T-helper 2 cell (primary cell): ENCODE measurements around the gene UBE2QL1.

Experiments used
- DNase-seq, 5 experiments: peaks; one replicate each; pipeline versions ENCODE4 v3.0.0 to v3.0.0-alpha.2; 2012 to 2022

UBE2QL1 gene

DNA sequence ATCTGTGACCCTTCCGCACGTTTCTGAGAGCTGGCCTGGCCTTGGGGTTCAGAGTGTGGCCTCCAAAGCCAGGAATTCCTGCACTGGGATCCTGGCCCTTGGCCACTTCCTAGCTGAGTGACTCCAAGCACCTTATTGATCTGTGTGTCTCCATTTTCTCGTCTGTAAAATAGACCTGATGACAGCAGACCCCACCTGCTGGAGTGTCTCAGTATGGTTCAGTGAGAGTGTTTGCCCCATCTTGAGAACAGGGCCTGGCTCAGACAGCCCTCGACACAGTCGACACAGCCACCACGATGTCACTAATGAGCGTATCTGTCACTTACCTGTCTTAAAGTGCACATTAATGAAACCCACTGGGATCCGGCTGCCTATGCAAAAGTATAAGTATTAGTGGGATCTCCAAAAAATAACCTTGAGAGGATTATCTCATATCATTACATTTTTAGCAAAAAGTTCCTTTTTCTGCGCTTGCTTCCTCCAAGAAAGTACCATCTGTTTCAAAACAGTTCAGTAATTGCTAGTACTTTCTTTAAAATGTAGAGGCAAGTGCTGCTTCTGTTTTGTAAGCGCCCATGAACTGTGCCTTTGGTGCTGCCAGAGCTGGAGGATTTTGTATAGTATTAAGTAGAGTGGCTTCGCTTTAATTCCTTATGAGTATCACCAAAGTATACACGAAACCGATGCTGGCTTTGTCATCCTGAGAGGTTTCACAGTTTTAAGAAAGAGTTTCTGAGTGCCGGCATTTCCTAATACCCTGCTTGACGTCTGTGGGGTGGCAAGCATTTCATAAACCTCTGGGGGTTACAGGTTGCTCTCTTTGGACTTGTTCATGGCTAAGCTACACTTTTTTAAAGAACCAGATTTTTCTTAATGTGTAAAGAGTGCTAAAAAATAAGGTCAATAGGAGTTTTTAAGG is 31.7 kb downstream of the UBE2QL1 start:
- peak in 1 of 5 experiments; percentile 23 for DNase-seq

DNA sequence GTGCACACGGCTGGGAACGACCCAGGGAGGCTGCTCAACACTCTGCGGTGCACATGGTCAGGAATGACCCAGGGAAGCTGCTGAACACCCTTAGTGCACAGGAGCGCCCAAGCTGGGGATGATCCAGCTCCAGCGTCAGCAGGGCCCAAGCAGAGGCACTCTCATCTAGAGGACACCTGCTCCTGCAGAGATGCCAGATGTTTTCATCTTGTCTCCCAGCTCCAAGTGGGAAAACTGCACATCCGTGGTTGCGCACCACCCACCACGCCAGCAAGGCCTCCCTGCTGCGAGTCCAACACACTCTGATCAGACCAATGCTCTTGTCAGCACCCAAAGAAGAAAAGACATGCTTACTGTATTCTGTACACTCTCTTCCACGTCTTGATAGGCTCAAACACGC is 34.1 kb downstream of the UBE2QL1 start:
- DNase-seq = no peak

DNA sequence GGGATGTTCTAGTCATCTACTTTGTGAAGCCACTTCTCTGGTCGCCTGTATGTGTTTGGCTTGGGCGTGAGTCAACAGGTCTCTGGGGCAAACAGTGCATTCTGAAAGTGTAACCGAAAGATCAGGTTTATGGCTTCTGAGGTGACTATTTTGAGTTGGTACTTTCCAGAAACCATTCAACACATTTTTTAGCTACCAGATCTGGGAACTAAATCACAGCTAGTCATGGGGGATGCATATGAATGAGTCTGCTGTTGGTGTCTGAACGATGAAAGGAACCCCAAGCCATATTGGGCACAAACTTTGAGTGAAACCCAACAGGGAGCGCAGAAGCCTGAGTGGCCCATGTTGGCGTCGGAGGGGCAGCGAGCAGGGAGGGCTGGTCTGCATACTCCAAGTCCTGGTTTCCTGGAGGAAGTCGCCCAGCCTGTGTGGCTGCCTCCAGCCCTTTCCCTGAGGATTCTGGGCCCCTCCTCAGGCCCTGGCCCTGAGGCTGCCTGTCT is 35.3 kb downstream of the UBE2QL1 start:
- DNase-seq = peak in 1 of 5 experiments; percentile 67

DNA sequence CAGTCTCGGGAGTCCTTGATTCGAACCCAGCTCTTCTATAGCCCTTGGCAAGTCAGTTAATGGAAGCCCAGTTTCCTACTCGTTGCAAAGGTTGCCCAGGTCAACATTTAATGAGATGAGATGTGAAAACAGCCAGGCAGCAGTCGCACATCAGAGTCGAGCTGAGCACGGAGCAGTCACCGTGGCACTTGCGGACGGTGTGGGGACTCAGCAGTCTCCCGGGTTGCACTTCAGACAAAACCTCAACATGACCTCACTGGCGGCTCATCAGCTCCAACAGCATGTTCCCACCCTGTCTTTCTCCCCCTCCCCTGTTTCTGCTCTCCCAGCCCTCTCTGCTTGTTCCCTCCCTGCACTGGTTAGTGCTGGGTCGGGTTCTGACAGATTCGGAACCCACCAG is 35.8 kb downstream of the UBE2QL1 start:
- no peak for DNase-seq

DNA sequence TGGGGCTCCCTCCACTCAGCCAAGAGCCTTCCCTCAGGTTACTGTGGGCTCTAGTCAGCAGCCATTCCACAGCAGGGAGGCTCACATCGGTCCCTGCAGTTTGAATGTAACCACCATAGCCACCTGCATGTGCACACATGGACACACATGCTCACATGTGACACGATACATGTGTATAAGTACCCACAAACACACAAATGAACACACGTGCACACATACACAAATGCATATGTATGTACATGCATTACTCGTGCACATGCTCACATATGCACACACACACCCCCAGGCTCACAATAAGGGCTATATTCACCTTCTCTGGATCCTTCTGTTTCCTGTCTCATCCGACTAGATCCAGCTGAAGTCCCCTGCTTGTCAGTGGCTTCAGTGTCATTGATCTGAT is 36.2 kb downstream of the UBE2QL1 start:
- no peak for DNase-seq

DNA sequence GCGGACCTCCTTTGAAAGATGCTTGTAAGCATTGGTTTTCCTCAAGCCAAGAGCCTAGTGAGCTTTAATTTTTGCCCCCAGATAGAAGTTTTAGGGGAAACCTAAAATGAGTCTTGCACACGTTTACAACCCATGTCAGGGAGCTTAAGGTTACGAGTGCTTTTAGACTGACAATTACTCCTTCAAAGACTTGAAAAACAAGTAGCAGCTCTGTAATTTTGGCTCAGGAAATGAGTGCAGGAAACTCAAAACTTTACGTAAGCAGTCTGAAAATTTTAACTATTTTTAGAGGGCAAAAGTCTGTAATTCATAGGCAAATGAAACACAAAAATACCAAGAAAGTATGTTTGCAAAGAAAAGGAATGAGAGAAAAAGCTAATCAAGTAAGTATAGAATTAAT is 36.8 kb downstream of the UBE2QL1 start:
- DNase-seq = no peak

DNA sequence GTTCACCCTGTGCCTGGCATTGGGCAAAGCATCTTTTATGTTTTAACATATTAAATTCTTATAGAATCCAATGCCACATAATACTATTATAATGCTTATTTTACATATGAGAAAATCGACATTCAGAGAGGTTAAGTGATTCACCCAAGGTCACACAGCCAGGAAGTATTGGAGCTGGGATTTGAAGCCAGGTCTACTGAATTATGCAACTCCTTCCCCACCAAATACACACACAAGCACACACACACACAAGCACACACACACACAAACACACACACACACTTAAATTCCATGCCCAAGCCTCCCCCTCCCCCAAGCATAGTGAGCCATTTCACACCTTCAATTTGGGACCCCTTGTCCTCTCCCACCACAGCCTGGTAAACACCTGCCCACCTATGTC is 37.4 kb downstream of the UBE2QL1 start:
- no peak for DNase-seq

DNA sequence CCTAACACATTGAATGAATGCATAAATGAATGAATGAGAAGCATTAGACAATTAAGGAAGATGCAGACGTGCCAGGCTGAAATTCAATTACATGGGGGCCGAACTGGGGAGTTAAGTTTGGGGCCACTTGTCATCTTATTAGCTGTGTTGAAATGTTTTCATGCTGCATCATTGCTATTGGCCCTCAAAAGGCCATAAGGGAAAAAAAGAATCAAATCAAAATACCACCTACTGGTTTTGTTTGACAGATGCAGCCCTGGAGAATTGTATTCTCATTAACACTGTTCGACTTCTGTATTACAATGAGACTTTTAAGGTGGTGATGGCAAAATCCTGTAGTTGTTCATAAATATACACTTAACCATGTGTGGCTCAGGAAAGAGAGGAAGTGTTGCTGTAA is 38.4 kb downstream of the UBE2QL1 start:
- no peak for DNase-seq

DNA sequence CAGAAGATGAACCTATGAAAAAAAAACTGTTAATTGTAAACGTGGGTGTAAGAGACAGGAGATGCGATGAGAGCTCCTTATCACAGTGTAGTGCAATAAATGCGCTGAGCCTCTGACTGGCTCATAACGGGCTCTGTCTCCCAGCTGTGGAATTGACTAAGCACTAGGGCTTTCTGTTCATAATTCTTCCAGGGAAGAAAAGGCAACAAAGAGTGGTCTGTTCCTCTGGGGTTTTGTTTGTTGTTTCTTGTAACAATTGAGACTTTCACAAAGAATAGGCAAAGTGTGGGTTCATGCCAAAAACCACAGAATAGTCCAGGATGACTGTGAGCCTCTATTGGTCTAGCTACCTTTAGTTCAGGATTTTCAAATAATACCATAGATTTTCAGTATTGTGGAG is 39.4 kb downstream of the UBE2QL1 start:
- no peak for DNase-seq

DNA sequence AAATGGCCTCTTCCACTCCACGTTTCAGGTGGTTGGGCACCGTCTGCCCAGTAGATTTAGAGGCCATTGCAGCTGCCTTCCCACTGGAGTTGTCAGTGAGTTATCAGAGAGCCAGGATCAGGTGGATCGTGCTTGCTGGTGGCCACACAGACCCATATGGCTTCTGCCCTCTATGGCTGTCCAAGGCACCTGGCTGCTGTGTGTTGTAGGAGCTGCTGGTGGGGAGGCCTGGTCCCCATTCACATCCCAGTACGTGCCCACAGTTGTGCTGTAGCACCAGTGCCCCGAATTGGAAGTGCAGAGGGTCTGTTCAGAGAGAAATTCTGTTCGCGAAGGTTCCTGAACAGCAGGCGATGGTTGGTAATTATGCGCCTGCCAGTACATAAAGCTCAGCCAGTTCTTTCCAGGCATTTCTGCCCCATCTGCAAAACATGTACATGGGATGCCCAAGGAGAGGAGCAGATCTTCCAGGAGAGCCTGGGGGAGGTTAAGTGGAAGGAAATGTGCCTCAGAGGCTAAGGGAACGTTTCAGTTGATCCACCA is 41.1 kb downstream of the UBE2QL1 start:
- DNase-seq = no peak

DNA sequence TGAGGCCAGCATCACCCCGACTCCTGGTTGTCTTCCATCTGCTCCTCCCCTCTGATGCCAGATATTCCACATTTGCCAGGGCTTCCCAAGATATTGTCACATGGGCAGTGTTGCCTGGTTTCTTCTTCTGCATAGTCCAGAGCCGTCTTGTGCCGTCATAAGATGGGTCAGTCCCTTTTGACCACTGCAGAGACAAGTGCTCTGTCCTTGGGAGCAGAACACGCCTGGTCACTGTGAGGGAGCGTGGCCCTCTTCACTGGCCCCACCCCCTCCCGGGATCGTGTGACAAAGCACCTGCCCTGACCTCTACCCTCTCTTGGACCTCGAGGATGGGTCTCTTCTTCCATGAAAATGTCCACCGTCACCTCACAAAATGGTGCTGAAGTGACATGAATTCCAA is 41.6 kb downstream of the UBE2QL1 start:
- no peak for DNase-seq

DNA sequence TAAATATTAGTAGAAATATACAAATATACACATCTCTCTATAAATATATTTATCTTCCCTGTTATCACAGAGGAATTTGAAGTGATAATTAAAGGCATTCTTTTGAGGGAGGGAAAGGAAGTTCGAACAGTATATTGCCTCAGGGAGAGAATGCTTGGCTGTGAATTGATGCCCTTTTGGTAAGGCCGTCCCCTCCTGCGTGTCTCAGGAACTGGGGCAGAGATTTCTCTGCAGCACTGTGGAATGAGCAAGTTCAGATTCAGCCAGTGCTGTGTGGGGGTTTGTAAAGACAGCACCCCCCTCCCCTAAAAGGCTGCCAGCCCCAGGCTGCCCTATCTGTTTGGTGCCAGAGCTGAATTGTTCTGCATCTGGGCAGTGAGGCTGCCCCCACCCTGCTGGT is 42.0 kb downstream of the UBE2QL1 start:
- no peak for DNase-seq

DNA sequence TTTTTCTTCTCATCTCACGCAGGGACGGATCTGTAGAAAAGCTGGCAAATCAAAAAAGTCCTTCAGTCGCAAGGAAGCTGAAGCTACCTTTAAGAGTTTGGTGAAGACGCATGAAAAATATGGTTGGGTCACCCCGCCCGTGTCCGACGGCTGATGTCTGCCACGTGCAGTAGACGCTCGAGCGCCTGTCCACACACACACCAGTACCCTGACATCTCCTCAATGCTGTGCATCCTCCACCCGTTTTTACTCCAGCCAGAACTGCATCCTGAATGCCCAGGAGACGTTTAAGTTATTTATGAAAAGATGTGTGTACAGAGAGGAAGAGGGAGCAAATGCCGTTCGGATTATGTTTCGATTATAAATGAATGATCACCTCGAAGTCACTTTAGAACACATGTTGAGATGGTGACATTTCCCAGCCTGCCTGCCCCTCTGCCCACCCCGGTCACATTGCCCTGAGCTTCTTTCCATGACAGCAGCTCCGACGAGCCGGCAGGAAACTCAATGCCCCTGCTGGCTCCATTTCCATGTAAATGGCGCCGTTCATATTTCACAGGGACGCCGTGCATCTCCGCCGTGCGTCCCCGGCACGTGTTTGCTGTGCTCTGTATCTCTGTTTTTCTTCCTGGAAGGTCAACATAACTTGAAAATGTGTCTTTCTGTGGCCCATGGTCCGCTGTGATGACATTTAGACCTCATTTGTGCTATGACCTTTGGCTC is 42.7 kb downstream of the UBE2QL1 start:
- no peak for DNase-seq

DNA sequence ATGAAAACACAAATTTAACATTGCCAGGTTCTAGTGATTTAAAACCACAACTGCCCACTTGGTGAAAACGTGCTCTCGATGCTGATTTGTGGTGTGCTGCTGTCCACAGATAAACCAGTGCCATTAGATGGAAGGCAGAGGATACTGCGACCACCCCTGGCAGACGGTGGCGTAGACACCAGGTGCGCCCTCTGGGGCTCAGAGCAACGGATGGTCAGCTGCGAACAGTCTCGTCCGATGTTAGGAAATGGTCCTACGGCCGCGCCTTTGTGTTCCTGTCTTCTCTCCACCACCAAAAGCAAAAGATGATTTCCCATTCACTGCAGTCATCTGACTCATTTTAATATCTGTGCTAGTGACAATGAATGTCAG is 43.2 kb downstream of the UBE2QL1 start:
- DNase-seq = no peak

DNA sequence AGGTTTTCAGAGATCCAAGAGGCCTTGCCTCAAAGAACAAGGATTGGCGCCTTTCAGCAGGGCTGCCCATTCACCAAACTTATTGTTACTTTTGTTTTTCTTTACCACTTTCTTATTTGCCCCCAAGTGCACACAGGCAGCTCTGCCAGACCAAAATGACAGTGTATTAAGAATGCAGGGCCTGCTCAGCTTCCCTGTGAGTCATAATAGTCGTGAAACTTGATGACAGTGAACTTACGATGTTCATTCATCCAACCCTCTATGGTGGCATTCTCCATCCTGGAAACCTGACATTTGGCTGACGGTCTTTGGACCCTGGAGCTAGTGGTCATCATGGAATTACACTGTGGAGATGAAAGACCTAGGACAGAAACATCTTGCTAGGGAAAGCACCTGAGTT is 44.3 kb downstream of the UBE2QL1 start:
- peak in 1 of 5 experiments; percentile 45 for DNase-seq

DNA sequence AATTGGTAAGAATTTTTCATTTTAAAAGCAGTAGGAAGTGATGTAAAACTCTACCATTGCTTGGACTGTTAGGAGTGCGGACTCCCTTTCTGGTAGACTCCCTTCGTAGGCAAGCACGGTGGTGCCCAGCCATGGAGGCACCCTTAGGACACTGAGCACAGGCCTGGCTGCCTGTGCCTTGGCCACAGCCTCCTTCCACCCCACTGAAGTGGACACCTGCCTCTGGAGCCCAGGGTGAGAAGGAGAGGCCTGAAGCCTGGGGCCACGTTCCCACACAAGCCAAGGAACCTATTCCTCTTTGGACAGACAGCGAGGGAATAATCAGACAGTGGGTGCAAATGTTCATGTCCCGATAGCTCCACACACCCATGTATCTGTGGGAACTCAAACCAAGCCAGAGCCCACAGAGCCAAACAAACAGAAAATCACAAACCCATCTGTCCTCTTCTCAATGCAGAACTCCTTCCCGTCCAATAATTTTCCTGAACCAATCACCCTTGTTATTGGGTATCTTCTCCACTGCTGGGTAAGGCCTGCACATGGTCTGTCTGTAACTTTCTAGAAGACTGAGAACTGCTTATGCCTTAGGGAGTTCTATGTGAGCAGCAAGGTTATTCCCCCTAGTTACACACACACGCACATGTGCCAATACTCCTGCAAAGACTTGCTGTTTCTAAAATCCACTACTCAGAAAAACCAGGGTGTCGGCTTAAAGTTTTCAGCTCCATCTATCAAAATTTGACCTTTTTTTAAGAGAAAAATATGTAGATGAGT is 45.2 kb downstream of the UBE2QL1 start:
- DNase-seq = no peak

DNA sequence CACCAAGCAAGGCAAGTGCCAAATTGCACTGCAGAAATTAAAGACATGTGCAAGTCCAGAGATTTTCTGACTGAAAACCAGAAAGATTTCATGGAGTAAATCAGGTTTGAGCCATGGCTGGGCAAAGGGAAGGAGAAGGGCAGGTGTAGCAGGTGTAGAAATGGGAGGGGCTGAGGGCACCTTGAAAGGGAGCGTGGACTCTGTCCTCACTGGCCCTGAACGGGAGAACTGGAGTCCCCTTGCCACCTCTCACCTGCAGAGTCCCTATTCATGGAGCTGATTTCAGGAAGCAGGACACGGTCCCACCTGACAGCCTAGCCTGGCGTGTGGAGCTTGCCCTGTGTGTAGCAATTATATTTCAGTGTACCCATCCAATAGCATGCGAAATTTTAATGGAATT is 46.3 kb downstream of the UBE2QL1 start:
- no peak for DNase-seq

DNA sequence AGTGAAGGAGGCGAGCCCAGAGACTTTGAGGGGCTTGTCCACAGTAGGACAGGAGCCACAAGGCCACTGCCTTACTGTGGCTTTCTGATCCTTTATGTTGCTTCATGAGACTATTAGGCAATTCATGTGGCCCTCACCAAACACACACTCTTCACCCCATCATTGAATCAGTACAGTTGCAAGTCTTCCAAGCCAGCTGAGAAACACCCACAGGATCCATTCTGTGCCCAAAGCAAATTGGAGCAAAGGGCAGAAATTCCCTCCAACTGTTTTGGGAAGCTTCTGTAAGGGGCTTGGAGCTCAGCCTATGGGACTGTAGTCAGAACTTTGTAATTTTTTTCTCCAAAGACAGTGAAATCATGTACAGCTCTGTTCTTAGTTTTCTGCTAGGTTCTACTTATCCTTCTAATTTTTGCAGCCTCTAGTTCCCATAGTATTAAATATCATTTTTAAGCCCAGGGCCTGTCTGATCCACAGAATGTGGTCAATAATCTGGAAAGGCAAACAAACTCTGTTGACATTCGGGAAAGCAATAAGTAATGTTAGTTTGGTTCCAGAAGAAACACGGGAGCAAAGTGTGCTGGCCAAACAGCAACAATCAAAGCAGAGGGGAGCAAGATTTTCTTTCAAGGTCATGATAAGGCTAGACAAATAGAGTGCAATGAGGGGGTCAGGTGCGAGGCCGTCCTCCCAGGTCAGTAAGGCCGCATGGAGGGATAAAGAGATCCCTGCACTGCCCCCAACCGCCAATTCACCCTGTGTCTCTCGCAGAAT is 47.0 kb downstream of the UBE2QL1 start:
- no peak for DNase-seq

DNA sequence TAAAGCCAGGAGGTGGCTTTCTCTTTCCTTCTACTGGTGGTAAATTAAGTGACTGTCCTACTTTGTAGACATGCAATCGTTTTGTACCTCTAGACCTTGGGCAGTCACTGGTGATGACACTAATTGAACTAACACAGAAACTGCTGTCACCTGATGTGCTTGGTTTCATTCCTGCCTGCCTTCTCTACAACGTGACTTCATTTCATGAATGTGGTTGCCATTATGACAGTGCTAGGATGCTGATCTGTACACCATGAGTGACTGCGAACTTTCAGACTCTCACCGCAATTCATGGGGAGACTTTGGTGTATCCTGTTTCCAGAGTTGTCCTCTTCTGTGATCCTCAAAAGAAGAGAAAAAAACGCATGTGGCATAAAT is 47.5 kb downstream of the UBE2QL1 start:
- DNase-seq = peak in 1 of 5 experiments; percentile 87

DNA sequence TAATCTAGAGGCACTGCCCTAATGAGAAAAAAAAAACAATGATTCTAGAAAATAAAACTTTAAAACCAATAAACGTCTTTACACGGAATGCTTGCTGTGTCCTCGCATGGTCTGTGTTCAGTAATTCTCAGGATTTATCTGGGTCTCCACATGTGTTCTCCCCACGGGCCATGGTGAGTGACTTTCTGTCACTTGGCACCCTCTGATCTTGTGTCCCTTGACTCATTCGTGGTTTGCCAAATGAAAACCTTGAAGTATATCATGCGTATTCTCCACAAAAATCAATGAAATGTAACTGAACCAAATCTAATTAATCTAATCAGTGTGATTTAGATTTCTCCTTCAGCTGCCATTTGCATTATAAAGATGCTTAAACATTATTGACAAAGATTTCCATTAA is 48.0 kb downstream of the UBE2QL1 start:
- DNase-seq = no peak

DNA sequence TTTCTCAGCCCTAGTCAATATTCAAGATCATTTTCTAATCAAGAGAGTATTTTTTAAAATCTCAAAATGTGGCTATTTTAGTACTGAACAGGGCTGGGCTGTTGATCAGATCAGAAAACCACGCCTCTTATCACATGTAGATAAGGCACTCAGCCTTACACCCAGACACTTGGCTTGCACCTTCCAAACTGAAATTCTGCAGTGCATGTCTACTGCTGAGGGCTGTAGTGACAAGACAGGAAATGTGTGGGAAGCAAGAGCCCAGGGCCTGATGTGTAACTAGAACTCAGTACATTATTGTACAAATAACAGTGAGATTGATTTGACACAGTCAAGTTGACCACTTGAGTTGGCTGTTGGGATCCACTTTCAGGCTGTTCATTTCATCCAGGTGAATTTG is 48.6 kb downstream of the UBE2QL1 start:
- DNase-seq = peak in 1 of 5 experiments; percentile 74

DNA sequence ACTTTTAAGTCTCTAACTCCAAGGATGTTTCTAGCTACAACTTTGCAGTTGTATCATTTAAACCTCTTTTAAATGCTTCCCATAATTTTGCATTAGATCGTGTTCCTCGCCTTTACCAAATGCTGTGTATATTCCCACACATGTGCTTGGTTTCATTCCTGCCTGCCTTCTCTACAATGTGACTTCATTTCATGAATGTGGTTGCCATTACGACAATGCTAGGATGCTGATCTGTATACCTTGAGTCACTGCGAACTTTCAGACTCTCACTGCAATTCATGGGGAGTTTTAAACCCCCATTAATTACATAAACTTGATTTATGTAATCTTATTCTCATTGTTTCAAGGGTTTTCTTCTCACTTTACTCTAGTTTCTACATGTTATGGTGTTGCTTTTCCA is 50.3 kb downstream of the UBE2QL1 start:
- no peak for DNase-seq
